PC-3 (cell line): ENCODE measurements around the gene PKNOX2.

Experiments
- CTCF ChIP-seq: fragments of 300-600 bp; sonication (generic); conservative IDR thresholded peaks from 2 replicates; pipeline ENCODE4 v1.5.1; 2017; ENCODE audit warnings: antibody characterized with exemption, low read depth, mild to moderate bottlenecking, low read length
- EZH2 ChIP-seq: fragments of 300-600 bp; sonication (generic); IDR thresholded peaks from one replicate; pipeline ENCODE4 v1.6.1; 2017; ENCODE audit warnings: antibody characterized with exemption, mild to moderate bottlenecking, low read length; ENCODE audit not compliant: unreplicated experiment
- EZH2phosphoT487 ChIP-seq: fragments of 300-600 bp; sonication (generic); IDR thresholded peaks from 2 replicates; pipeline ENCODE4 v1.6.1; 2018; ENCODE audit warnings: mild to moderate bottlenecking, antibody characterized with exemption, low read length, borderline replicate concordance

DNA sequence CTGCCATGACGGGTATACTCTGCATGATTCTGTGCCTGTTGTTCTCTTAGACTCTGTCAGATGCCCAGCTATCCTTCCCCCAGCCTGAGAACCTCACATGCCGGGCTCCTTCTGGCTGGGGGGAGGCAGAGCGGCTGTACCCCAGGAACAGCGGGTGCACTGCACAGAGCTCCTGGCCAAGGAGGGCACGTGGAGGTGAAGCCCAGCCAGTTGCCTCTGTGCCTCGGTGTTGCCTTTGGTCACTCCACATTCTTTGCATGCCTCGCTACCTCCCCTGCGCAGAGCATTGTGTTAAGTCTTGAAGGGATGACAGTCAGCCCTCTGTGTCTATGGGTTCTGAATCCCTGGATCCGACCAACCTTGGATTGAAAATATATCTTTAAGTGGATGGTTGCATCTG, 253.8 kb downstream of the PKNOX2 start:
- TF ChIP-seq EZH2 (no peak), CTCF (no peak), EZH2phosphoT487 (no peak)
